Left ventricle myocardium inferior (tissue), 1 donor: Measurements from ENCODE around the gene NRG3. TPM values are rescaled to one million over a fixed set of nuclear protein-coding genes. Genes with fewer than 3 reads are reported as not detected.
"Not testable (repeated sequence)": the region's sequence is repeated elsewhere in the genome, so short reads cannot be mapped to it uniquely, and the experiment has no call there.

Source experiments
- DNase-seq: peaks from one replicate; pipeline ENCODE4 v3.0.0-alpha.2; 2020
- H3K27ac ChIP-seq: fragments of 200-600 bp; replicated peaks from 2 replicates; pipeline ENCODE4 v1.8.0; 2021
- H3K27me3 ChIP-seq: fragments of 200-600 bp; 2 replicates; pipeline ENCODE4 v1.8.0; 2021; ENCODE audit warnings: low read depth
- H3K36me3 ChIP-seq: fragments of 200-600 bp; 2 replicates; pipeline ENCODE4 v1.8.0; 2021
- H3K4me1 ChIP-seq: fragments of 200-600 bp; 2 replicates; pipeline ENCODE4 v1.8.0; 2021
- H3K4me3 ChIP-seq: fragments of 200-600 bp; 2 replicates; pipeline ENCODE4 v1.8.0; 2021; ENCODE audit warnings: mild to moderate bottlenecking, moderate library complexity
- H3K9me3 ChIP-seq: fragments of 200-600 bp; replicated peaks from 2 replicates; pipeline ENCODE4 v1.8.0; 2021
- intact Hi-C: fragments of 100-400 bp; cut with micrococcal nuclease; formaldehyde crosslinking; loops from one replicate; pipeline ENCODE4 v1.11.0; 2022
- total RNA-seq: library from RNA; stranded (reverse); fragmentation: NEBNext Ultra II Directional; extraction: Animal tissue kit (Norgen Biotek cat#: 25700); gene quantifications from one replicate; pipeline ENCODE4 v1.2.1, GENCODE V29; 2021
- TF ChIP-seq, protein P1 (sequence below): fragments of 200-600 bp; IDR thresholded peaks from 2 replicates; pipeline ENCODE4 v1.8.0; 2021; ENCODE audit warnings: antibody characterized with exemption, mild to moderate bottlenecking, borderline replicate concordance
- donor health status: DM: no; HTN: yes; CAD: no; lungs with severe emphysema.

Gene NRG3
- total RNA-seq, 1 donor from 2014 or later: 0.11 TPM

DNA sequence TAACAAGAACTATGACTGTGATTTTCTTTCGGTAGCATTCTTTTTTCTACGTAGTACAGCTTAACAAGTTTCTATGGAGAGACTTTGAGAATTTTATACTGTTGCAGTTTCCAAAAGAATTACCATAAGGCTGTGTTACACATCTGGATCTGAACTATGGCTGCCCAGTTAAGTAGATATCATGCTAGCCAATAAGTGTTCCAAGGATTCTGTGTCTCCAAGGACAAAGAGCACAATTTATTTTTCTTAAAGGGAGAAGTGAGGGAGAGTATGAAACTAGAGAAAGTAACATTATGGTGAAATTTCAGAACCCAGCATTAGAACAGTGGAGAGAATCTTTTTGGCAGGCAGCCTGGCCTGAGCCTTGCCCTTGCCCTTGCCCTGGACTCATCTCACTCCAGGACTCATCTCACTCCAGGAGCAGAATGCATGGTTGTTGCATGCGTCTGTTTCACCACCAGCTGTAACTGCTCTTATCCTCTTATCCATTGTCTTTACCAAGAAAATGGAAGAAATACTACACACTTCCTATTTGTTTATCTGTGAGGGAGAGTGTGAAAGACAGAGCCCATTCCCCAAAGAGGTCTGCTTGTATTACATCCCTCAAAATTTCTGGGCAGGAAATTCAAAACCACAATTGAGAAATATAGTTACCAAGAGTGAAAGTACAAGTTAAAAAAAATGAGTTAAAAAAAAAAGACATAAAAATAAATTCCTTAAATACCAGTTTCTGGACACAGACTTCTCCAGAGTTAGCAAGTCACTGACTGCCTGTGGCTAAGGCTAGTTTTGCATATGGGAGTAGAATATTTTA is 1067.5 kb downstream of the NRG3 start:
- H3K4me1 ChIP-seq: no peaks in the 10 kb centered on the region
- H3K36me3 ChIP-seq: no peaks in the 10 kb centered on the region
- TF ChIP-seq, protein P1, sequence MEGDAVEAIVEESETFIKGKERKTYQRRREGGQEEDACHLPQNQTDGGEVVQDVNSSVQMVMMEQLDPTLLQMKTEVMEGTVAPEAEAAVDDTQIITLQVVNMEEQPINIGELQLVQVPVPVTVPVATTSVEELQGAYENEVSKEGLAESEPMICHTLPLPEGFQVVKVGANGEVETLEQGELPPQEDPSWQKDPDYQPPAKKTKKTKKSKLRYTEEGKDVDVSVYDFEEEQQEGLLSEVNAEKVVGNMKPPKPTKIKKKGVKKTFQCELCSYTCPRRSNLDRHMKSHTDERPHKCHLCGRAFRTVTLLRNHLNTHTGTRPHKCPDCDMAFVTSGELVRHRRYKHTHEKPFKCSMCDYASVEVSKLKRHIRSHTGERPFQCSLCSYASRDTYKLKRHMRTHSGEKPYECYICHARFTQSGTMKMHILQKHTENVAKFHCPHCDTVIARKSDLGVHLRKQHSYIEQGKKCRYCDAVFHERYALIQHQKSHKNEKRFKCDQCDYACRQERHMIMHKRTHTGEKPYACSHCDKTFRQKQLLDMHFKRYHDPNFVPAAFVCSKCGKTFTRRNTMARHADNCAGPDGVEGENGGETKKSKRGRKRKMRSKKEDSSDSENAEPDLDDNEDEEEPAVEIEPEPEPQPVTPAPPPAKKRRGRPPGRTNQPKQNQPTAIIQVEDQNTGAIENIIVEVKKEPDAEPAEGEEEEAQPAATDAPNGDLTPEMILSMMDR: no peak
- peak; percentile 20 for DNase-seq
- H3K27me3 ChIP-seq: no peaks in the 10 kb centered on the region
- intact Hi-C loops: no loop called here
- H3K4me3 ChIP-seq: no peak overlapping the region
- peaks cover 17% of the 10 kb centered on the region for H3K9me3 ChIP-seq
- H3K27ac ChIP-seq: no peak overlapping the region

DNA sequence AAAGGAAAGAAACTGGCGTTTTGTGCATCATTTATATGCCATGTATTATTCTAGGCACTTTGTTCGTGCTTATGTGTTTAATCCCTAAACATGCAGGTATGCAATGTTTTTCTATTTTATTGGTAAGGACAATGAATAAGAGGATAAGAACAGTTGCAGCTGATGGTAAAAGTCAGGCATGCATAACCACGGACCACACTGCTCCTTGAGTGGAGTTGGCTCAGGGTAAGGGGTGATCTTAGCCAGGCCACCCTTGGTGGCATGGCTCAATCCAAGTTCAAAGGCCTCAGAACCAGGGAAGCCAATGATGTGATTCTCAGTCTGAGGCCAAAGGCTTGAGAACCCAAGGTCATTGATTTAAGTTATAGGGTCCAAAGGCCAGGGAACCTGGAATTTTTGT is 1068.1 kb downstream of the NRG3 start:
- Histone ChIP-seq H3K4me1 (no peaks in the 10 kb centered on the region), H3K27ac (peak overlapping the region; percentile 23), H3K36me3 (no peaks in the 10 kb centered on the region), H3K9me3 (peaks cover 17% of the 10 kb centered on the region), H3K4me3 (no peak overlapping the region), H3K27me3 (no peaks in the 10 kb centered on the region)
- intact Hi-C loops: no loop called here
- TF ChIP-seq, protein P1: no peak
- DNase-seq: no peak

DNA sequence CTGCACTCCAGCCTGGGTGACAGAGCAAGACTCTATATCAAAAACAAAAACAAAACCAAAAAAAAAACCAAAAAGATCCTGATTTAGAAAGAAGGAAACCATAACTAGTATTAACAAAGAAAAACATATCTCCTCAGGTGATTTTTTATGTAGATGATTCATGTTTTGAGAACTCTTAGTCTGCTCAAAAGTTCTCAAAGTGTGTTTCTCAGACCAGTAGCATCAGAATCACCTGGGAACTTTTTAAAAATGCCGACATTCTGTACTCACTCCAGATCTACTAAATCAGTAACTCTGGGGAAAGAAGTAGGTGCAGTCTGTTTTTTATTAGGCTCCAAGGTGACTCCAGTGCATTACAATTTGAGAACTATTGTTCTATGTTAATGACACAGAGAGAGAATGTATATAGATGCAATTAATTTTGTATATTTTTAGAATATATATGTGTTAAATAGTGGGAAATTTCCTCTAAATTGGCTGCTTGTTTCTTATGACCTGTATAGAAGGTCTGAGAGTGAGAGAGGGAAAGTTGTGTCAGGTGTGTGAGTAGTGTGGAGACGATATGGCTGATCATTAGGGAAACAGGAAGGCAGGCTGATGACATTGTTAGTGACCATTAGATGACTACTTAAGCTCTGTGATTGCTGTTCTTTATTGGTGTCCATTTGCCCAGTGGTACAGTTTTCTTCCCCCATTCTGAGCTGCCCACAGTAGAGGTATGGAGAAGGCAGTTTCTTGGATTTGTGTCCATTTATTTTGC is 1075.0 kb downstream of the NRG3 start:
- intact Hi-C loops: no loop called here
- Histone ChIP-seq H3K27ac (no peak overlapping the region), H3K36me3 (no peaks in the 10 kb centered on the region), H3K4me3 (no peak overlapping the region), H3K4me1 (no peaks in the 10 kb centered on the region), H3K9me3 (peaks cover 26% of the 10 kb centered on the region), H3K27me3 (no peaks in the 10 kb centered on the region)
- DNase-seq: no peak
- TF ChIP-seq, protein P1: no peak

DNA sequence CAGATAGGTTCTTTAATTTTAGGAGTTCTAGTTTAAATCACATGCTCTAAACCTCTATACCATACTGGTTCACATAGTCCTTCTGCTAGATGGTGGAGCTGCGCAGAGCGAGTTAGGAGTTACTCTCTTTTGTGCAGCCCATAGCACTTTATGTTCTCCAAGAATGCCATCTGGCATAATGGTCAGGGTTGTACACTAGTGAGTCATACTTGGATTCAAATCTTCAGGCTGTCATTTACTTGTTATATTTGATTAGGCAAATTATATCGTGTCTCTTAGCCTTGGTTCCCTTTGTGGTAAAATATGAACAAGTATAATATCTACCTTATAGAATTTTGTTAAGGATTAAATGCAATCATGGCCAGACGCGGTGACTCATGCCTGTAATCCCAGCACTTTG is 1078.3 kb downstream of the NRG3 start:
- no peaks in the 10 kb centered on the region for H3K4me1 ChIP-seq
- no peak overlapping the region for H3K4me3 ChIP-seq
- no peak for DNase-seq
- H3K27ac ChIP-seq: no peak overlapping the region
- TF ChIP-seq, protein P1: no peak
- no peaks in the 10 kb centered on the region for H3K36me3 ChIP-seq
- no peaks in the 10 kb centered on the region for H3K27me3 ChIP-seq
- H3K9me3 ChIP-seq: peaks cover 15% of the 10 kb centered on the region
- intact Hi-C loops: no loop called here

DNA sequence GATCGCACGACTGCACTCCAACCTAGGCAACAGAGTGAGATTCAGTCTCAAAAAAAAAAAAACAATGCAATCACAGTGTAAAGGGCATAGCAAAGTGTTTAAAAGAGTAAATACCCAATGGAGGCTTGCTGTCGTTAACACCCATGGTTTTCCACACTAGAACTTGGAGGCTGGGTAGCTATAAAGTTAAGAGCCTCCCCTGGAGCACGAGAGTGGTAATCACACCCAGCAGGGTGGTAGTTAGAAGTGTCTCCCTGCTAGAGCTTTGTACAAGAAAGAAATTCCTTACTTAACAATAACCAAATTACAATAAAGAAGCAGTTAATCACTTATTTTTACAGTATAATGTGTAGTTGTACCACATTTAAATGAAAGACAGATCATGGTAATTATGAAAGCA is 1078.9 kb downstream of the NRG3 start:
- TF ChIP-seq, protein P1: no peak
- Histone ChIP-seq H3K9me3 (peaks cover 10% of the 10 kb centered on the region), H3K27ac (no peak overlapping the region), H3K4me1 (no peaks in the 10 kb centered on the region), H3K36me3 (no peaks in the 10 kb centered on the region), H3K4me3 (no peak overlapping the region), H3K27me3 (no peaks in the 10 kb centered on the region)
- intact Hi-C loops: no loop called here
- no peak for DNase-seq

DNA sequence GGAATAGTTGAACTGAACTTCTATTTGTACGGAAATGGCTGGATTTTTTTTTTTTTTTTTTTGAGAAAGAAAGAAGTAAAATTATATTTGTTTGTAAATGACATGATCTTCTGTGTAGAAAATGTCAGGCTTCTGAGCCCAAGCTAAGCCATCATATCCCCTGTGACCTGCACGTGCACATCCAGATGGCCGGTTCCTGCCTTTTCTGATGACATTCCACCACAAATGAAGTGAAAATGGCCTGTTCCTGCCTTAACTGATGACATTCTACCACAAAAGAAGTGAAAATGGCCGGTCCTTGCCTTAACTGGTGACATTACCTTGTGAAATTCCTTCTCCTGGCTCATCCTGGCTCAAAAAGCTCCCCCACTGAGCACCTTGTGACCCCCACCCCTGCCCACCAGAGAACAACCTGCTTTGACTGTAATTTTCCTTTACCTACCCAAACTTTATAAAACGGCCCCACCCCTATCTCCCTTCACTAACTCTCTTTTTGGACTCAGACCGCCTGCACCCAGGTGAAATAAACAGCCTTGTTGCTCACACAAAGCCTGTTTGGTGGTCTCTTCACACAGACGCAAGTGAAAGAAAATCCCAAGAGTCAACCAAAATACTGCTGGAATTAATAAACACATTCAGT is 1085.5 kb downstream of the NRG3 start:
- H3K4me1 ChIP-seq, intact Hi-C loops, DNase-seq, H3K27me3 ChIP-seq, H3K27ac ChIP-seq, H3K36me3 ChIP-seq, H3K4me3 ChIP-seq, H3K9me3 ChIP-seq: not testable (repeated sequence)
